Neural cell (in vitro differentiated cells): ENCODE measurements around the gene RNASE7. TPM values are rescaled to one million over a fixed set of nuclear protein-coding genes. Genes with fewer than 3 reads are reported as not detected.

Source experiments
- H2AFZ ChIP-seq: fragments of 200-600, 300-800 bp; sonication (generic), shearing (Covaris generic); 2 replicates; pipeline ENCODE4 v1.6.0; 2014; ENCODE audit warnings: low read depth, mild to moderate bottlenecking, antibody characterized with exemption, low read length, moderate library complexity
- H3F3A ChIP-seq: fragments of 200-600 bp; shearing (Covaris generic); 2 replicates; pipeline ENCODE4 v1.6.1; 2016; ENCODE audit warnings: mild to moderate bottlenecking, moderate library complexity, mixed read lengths, antibody characterized with exemption, low read length; ENCODE audit not compliant: insufficient read depth, poor library complexity, severe bottlenecking
- H3K27ac ChIP-seq: fragments of 200-600, 300-800 bp; sonication (generic), shearing (Covaris generic); 2 replicates; pipeline ENCODE4 v1.5.1; 2014; ENCODE audit warnings: mild to moderate bottlenecking, low read length, moderate library complexity
- H3K27me3 ChIP-seq: fragments of 300-800, 200-600 bp; sonication (generic), shearing (Covaris generic); 2 replicates; pipeline ENCODE4 v1.6.0; 2014; ENCODE audit warnings: mild to moderate bottlenecking, low read depth, low read length, moderate library complexity; ENCODE audit not compliant: insufficient read depth
- H3K36me3 ChIP-seq: fragments of 300-800, 200-600 bp; sonication (generic), shearing (Covaris generic); 2 replicates; pipeline ENCODE4 v1.5.1; 2014; ENCODE audit warnings: mild to moderate bottlenecking, antibody characterized with exemption, low read length, moderate library complexity; ENCODE audit not compliant: insufficient read depth
- H3K4me2 ChIP-seq: fragments of 300-800, 200-600 bp; sonication (generic), shearing (Covaris generic); 2 replicates; pipeline ENCODE4 v1.6.0; 2014; ENCODE audit warnings: mild to moderate bottlenecking, low read length
- H3K4me3 ChIP-seq: fragments of 300-800, 200-600 bp; sonication (generic), shearing (Covaris generic); 2 replicates; pipeline ENCODE4 v1.5.1; 2014; ENCODE audit warnings: mild to moderate bottlenecking, low read length, moderate library complexity
- H3K79me2 ChIP-seq: fragments of 200-600 bp; shearing (Covaris generic); replicated peaks from 2 replicates; pipeline ENCODE4 v1.6.0; 2014; ENCODE audit warnings: mild to moderate bottlenecking, low read length, moderate library complexity; ENCODE audit not compliant: insufficient read depth
- H3K9ac ChIP-seq: fragments of 300-800, 200-600 bp; sonication (generic), shearing (Covaris generic); 2 replicates; pipeline ENCODE4 v1.6.1; 2016; ENCODE audit warnings: mild to moderate bottlenecking, low read length, mixed read lengths
- H3K9me2 ChIP-seq: fragments of 200-600 bp; shearing (Covaris generic); 2 replicates; pipeline ENCODE4 v1.6.1; 2016; ENCODE audit warnings: mild to moderate bottlenecking, low read length, mixed read lengths; ENCODE audit not compliant: insufficient read depth
- H3K9me3 ChIP-seq: fragments of 200-600, 300-800 bp; sonication (generic), shearing (Covaris generic); 2 replicates; pipeline ENCODE4 v1.6.1; 2016; ENCODE audit warnings: mild to moderate bottlenecking, mixed run types, low read length, moderate library complexity, mixed read lengths
- H4K20me1 ChIP-seq: fragments of 200-600 bp; shearing (Covaris generic); 2 replicates; pipeline ENCODE4 v1.6.1; 2016; ENCODE audit warnings: mild to moderate bottlenecking, mixed run types; ENCODE audit not compliant: insufficient read depth
- EP300 ChIP-seq: fragments of 450-650 bp; conservative IDR thresholded peaks from 2 replicates; pipeline ENCODE4 v1.6.1; 2014; ENCODE audit warnings: antibody characterized with exemption, mild to moderate bottlenecking, moderate library complexity; ENCODE audit not compliant: poor library complexity, severe bottlenecking
- EZH2 ChIP-seq: fragments of 200-600, 300-800 bp; shearing (Covaris generic), sonication (generic); IDR thresholded peaks from 2 replicates; pipeline ENCODE4 v1.6.1; 2014; ENCODE audit warnings: antibody characterized with exemption, low read length, borderline replicate concordance, mild to moderate bottlenecking; ENCODE audit not compliant: insufficient read depth, poor library complexity, severe bottlenecking
- MXI1 ChIP-seq: fragments of 450-650 bp; conservative IDR thresholded peaks from 2 replicates; pipeline ENCODE4 v1.6.1; 2014; ENCODE audit warnings: antibody characterized with exemption, mild to moderate bottlenecking; ENCODE audit not compliant: poor library complexity, severe bottlenecking
- POLR2AphosphoS5 ChIP-seq: IDR thresholded peaks from 2 replicates; pipeline ENCODE4 v1.6.1; 2012
- RAD21 ChIP-seq: fragments of 450-650 bp; conservative IDR thresholded peaks from 2 replicates; pipeline ENCODE4 v1.6.1; 2014; ENCODE audit warnings: antibody characterized with exemption, mild to moderate bottlenecking, moderate library complexity
- SMC3 ChIP-seq: fragments of 450-650 bp; conservative IDR thresholded peaks from 2 replicates; pipeline ENCODE4 v1.6.1; 2014; ENCODE audit warnings: antibody characterized with exemption, mild to moderate bottlenecking, moderate library complexity; ENCODE audit not compliant: poor library complexity
- TAF1 ChIP-seq: IDR thresholded peaks from 2 replicates; pipeline ENCODE4 v1.6.1; 2012; ENCODE audit warnings: low read depth
- polyA plus RNA-seq: library from polyadenylated mRNA; depleted of rRNA; stranded (reverse); fragments of >200 nt; gene quantifications from 2 replicates; pipeline ENCODE4 v1.2.3, GENCODE V29; 2014
- TF ChIP-seq, protein P1 (sequence below): fragments of 450-650 bp; IDR thresholded peaks from 2 replicates; pipeline ENCODE4 v1.5.1; 2014; ENCODE audit warnings: antibody characterized with exemption, mild to moderate bottlenecking, moderate library complexity; ENCODE audit not compliant: poor library complexity, severe bottlenecking
- TF ChIP-seq, protein P2 (sequence below): IDR thresholded peaks from 2 replicates; pipeline ENCODE4 v1.6.1; 2012; ENCODE audit warnings: borderline replicate concordance

RNASE7 gene
- polyA plus RNA-seq, 1 donor from 2014 or later: not detected

DNA sequence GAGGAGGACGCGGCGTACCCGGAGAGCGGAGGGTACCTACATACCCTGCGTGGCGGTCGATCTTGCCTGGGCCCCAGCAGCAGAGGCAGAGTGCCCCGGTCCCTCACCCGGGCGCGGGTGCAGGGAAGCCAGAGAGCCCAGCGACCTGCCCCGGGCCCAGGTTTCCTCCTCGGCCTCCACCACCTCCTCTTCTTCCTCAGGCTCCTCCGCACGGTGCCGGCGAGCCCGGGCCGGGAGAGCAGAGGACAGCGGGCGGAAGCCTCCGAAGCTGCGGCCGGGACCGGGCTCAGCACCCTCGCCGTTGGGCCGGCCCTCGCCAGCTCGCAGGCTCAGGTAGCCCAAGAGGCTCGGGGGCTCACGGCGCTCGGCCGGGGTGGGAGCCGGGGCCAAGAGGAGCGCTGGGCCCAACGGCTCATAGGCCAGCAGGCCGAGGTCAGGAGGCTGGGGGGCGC lies 49.7 kb downstream of the RNASE7 start:
- H3K9me2 ChIP-seq: no peaks in the 10 kb centered on the region
- H3K79me2 ChIP-seq: peaks cover 16% of the 10 kb centered on the region
- no peak overlapping the region for H3K9ac ChIP-seq
- H3K27me3 ChIP-seq: no peaks in the 10 kb centered on the region
- no peak overlapping the region for H3K4me2 ChIP-seq
- H3F3A ChIP-seq: peaks cover 16% of the 10 kb centered on the region
- no peak for TF ChIP-seq POLR2AphosphoS5
- no peak for TF ChIP-seq TAF1
- no peak for TF ChIP-seq EZH2
- TF ChIP-seq SMC3: no peak
- no peak for TF ChIP-seq EP300
- TF ChIP-seq, protein P1, sequence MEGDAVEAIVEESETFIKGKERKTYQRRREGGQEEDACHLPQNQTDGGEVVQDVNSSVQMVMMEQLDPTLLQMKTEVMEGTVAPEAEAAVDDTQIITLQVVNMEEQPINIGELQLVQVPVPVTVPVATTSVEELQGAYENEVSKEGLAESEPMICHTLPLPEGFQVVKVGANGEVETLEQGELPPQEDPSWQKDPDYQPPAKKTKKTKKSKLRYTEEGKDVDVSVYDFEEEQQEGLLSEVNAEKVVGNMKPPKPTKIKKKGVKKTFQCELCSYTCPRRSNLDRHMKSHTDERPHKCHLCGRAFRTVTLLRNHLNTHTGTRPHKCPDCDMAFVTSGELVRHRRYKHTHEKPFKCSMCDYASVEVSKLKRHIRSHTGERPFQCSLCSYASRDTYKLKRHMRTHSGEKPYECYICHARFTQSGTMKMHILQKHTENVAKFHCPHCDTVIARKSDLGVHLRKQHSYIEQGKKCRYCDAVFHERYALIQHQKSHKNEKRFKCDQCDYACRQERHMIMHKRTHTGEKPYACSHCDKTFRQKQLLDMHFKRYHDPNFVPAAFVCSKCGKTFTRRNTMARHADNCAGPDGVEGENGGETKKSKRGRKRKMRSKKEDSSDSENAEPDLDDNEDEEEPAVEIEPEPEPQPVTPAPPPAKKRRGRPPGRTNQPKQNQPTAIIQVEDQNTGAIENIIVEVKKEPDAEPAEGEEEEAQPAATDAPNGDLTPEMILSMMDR: no peak
- TF ChIP-seq RAD21: no peak
- TF ChIP-seq MXI1: no peak
- TF ChIP-seq, protein P2, sequence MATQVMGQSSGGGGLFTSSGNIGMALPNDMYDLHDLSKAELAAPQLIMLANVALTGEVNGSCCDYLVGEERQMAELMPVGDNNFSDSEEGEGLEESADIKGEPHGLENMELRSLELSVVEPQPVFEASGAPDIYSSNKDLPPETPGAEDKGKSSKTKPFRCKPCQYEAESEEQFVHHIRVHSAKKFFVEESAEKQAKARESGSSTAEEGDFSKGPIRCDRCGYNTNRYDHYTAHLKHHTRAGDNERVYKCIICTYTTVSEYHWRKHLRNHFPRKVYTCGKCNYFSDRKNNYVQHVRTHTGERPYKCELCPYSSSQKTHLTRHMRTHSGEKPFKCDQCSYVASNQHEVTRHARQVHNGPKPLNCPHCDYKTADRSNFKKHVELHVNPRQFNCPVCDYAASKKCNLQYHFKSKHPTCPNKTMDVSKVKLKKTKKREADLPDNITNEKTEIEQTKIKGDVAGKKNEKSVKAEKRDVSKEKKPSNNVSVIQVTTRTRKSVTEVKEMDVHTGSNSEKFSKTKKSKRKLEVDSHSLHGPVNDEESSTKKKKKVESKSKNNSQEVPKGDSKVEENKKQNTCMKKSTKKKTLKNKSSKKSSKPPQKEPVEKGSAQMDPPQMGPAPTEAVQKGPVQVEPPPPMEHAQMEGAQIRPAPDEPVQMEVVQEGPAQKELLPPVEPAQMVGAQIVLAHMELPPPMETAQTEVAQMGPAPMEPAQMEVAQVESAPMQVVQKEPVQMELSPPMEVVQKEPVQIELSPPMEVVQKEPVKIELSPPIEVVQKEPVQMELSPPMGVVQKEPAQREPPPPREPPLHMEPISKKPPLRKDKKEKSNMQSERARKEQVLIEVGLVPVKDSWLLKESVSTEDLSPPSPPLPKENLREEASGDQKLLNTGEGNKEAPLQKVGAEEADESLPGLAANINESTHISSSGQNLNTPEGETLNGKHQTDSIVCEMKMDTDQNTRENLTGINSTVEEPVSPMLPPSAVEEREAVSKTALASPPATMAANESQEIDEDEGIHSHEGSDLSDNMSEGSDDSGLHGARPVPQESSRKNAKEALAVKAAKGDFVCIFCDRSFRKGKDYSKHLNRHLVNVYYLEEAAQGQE: no peak
- no peak overlapping the region for H3K27ac ChIP-seq
- peaks cover 7% of the 10 kb centered on the region for H3K36me3 ChIP-seq
- H3K9me3 ChIP-seq: no peaks in the 10 kb centered on the region
- H4K20me1 ChIP-seq: no peaks in the 10 kb centered on the region
- H2AFZ ChIP-seq: no peak overlapping the region
- H3K4me3 ChIP-seq: no peak overlapping the region

DNA sequence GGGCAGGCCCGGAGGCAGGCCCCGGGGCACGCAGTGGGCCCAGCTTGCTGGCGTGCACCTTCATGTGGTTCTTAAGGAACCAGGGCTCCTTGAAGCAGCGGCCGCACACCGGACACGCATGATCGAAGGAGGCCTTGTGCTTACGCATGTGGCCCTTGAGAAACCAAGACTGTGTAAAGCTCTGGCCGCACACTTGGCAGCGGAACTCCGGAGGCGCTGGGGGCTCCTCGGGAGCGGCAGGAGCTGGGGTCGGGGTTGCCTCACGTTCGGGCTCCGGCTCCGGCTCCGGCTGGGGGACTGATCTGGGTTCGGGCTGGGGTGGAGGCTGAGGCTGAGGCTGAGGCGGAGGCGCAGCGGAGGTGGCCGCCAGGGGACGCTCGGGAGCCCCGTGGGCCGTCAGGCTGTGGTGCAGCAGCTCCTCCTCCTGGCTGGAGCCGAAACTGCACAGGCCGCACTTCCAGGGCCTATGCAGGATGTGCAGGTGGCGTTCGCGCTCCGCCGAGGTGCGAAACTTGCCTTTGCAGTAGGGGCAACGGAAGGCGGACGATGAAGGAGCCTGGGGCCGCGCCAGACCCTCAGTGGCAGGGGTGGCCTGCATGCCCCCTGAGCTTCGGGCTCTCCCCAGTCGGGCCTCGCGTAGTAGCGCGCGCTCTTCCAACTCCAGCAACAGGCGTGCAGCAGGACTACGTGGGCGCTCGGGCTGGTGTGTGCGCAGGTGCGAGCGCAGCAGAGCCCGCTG lies 50.3 kb downstream of the RNASE7 start:
- H3K9me2 ChIP-seq: no peaks in the 10 kb centered on the region

More for the DNA sequence above, 50.3 kb downstream of the RNASE7 start:
- Histone ChIP-seq H3K36me3 (peaks cover 7% of the 10 kb centered on the region), H3K79me2 (peaks cover 21% of the 10 kb centered on the region), H3K4me2 (no peak overlapping the region), H3K27ac (no peak overlapping the region), H3F3A (peaks cover 11% of the 10 kb centered on the region), H3K4me3 (no peak overlapping the region), H3K27me3 (no peaks in the 10 kb centered on the region), H3K9me3 (no peaks in the 10 kb centered on the region), H4K20me1 (no peaks in the 10 kb centered on the region), H2AFZ (no peak overlapping the region), H3K9ac (no peak overlapping the region)
- TF ChIP-seq POLR2AphosphoS5: no peak
- TF ChIP-seq, protein P1: peak; percentile 59
- TF ChIP-seq RAD21: peak; percentile 40
- peak; percentile 45 for TF ChIP-seq SMC3
